Measurements from ENCODE around the gene SOWAHA.

- no peak for TF ChIP-seq POLR2A (IDR thresholded peaks at IDR 0.05; ENCODE audit: low read length)
- no peak for TF ChIP-seq GATA1 (IDR thresholded peaks at IDR 0.05; ENCODE audit: low read depth, low read length)
Observed at GRCh38 chr5:132823481-132824050, 10.5 kb downstream of the SOWAHA start.
